IMR-90 (cell line): Measurements from ENCODE around the gene RNU6-1. TPM values are rescaled to one million over a fixed set of nuclear protein-coding genes. Genes with fewer than 3 reads are reported as not detected.

Source experiments
- ATAC-seq: fragments of 200-7000 bp; cut with Tn5 transposase; 2 replicates; pipeline ENCODE4 v1.9.1; 2020; ENCODE audit warnings: low read depth, mild to moderate bottlenecking, moderate library complexity
- BruUV-seq: library from RNA; stranded (reverse); fragments of 400-500 nt; replicated peaks from 2 replicates; lab custom pipeline; 2021; lab: Mats Ljungman, UMichigan
- CTCF ChIA-PET: fragments of 300-600 bp; formaldehyde crosslinking; extraction: SDS; loops from one replicate; lab custom pipeline; 2021; ENCODE audit warnings: antibody characterized with exemption; lab: Yijun Ruan, JAX
- POLR2A ChIA-PET: fragments of 300-600 bp; sonication (Branson Sonifier 250); formaldehyde crosslinking; loops from one replicate; lab custom pipeline; 2022; ENCODE audit warnings: antibody characterized with exemption; ENCODE audit not compliant: unreplicated experiment; lab: Charles Lee
- DNase-seq: peaks from one replicate; pipeline ENCODE4 v3.0.0; 2013
- H2AFZ ChIP-seq: replicated peaks from 2 replicates; pipeline ENCODE3; 2013; ENCODE audit warnings: low read length, mild to moderate bottlenecking; ENCODE audit not compliant: poor library complexity
- H2AK5ac ChIP-seq: 2 replicates; pipeline ENCODE4 v1.6.1; 2013; ENCODE audit warnings: low read depth, low read length, inconsistent platforms
- H2AK9ac ChIP-seq: replicated peaks from 2 replicates; pipeline ENCODE3; 2013; ENCODE audit warnings: mild to moderate bottlenecking, low read depth, low read length, moderate library complexity; ENCODE audit not compliant: poor library complexity
- H2BK120ac ChIP-seq: 2 replicates; pipeline ENCODE4 v1.6.1; 2013; ENCODE audit warnings: low read depth, low read length, inconsistent platforms
- H2BK15ac ChIP-seq: 3 replicates; pipeline ENCODE4 v1.6.1; 2013; ENCODE audit warnings: low read depth, low read length, inconsistent platforms
- H2BK20ac ChIP-seq: 2 replicates; pipeline ENCODE4 v1.6.1; 2013; ENCODE audit warnings: low read depth, mild to moderate bottlenecking, inconsistent platforms, low read length, moderate library complexity
- H2BK5ac ChIP-seq: 2 replicates; pipeline ENCODE4 v1.6.1; 2013; ENCODE audit warnings: mild to moderate bottlenecking, low read depth, low read length, inconsistent platforms; ENCODE audit not compliant: poor library complexity, severe bottlenecking
- H3K14ac ChIP-seq: replicated peaks from 2 replicates; pipeline ENCODE4 v1.6.1; 2013; ENCODE audit warnings: low read depth, low read length, inconsistent platforms
- H3K18ac ChIP-seq: 2 replicates; pipeline ENCODE4 v1.6.1; 2013; ENCODE audit warnings: low read depth, low read length, control low read depth
- H3K23ac ChIP-seq: 2 replicates; pipeline ENCODE4 v1.6.1; 2013; ENCODE audit warnings: low read depth, low read length, inconsistent platforms
- H3K27ac ChIP-seq: 2 replicates; pipeline ENCODE4 v1.5.1; 2013; ENCODE audit warnings: mild to moderate bottlenecking, control low read depth, low read length; ENCODE audit not compliant: insufficient read depth
- H3K27me3 ChIP-seq: 2 replicates; pipeline ENCODE4 v1.6.1; 2013; ENCODE audit warnings: low read length; ENCODE audit not compliant: control insufficient read depth, insufficient read depth
- H3K36me3 ChIP-seq: 2 replicates; pipeline ENCODE4 v1.6.1; 2013; ENCODE audit warnings: low read length, mixed read lengths; ENCODE audit not compliant: control insufficient read depth, insufficient read depth
- H3K4ac ChIP-seq: 2 replicates; pipeline ENCODE4 v1.6.1; 2013; ENCODE audit warnings: low read depth, low read length, inconsistent platforms
- H3K4me1 ChIP-seq: 2 replicates; pipeline ENCODE4 v1.6.1; 2013; ENCODE audit warnings: low read length, mixed read lengths; ENCODE audit not compliant: control insufficient read depth, insufficient read depth
- H3K4me2 ChIP-seq: 2 replicates; pipeline ENCODE4 v1.6.1; 2013; ENCODE audit warnings: low read depth, mild to moderate bottlenecking, control low read depth, low read length, moderate library complexity
- H3K4me3 ChIP-seq: 2 replicates; pipeline ENCODE4 v1.5.1; 2013; ENCODE audit warnings: low read depth, mild to moderate bottlenecking, control low read depth, low read length, moderate library complexity; ENCODE audit not compliant: insufficient read depth
- H3K56ac ChIP-seq: 2 replicates; pipeline ENCODE4 v1.6.1; 2013; ENCODE audit warnings: low read length, inconsistent platforms; ENCODE audit not compliant: insufficient read depth; ENCODE audit errors: extremely low read depth
- H3K79me1 ChIP-seq, 2 experiments: 2 replicates each; pipeline ENCODE4 v1.6.1; 2013; ENCODE audit warnings: low read length in 2 of 2, inconsistent platforms in 1 of 2, low read depth in 1 of 2
- H3K9ac ChIP-seq: 2 replicates; pipeline ENCODE4 v1.6.1; 2013; ENCODE audit warnings: low read depth, low read length, control low read depth
- H3K9me1 ChIP-seq: 2 replicates; pipeline ENCODE4 v1.6.1; 2013; ENCODE audit warnings: low read length, inconsistent platforms; ENCODE audit not compliant: insufficient read depth
- H3K9me3 ChIP-seq: 2 replicates; pipeline ENCODE4 v1.6.1; 2013; ENCODE audit warnings: low read length; ENCODE audit not compliant: control insufficient read depth, insufficient read depth
- H4K20me1 ChIP-seq: 2 replicates; pipeline ENCODE4 v1.6.1; 2013; ENCODE audit warnings: low read length, inconsistent platforms; ENCODE audit not compliant: insufficient read depth
- H4K5ac ChIP-seq: 2 replicates; pipeline ENCODE4 v1.6.1; 2013; ENCODE audit warnings: mild to moderate bottlenecking, low read depth, low read length, control low read depth
- H4K8ac ChIP-seq, 2 experiments: 2 replicates each; pipeline ENCODE4 v1.6.1; 2013; ENCODE audit warnings: low read depth in 2 of 2, low read length in 2 of 2, control low read depth in 1 of 2, inconsistent platforms in 1 of 2
- H4K91ac ChIP-seq: 2 replicates; pipeline ENCODE4 v1.6.1; 2013; ENCODE audit warnings: low read depth, low read length, inconsistent platforms; ENCODE audit not compliant: insufficient read depth
- MAZ ChIP-seq: IDR thresholded peaks from 2 replicates; pipeline ENCODE4 v1.6.1; 2012; ENCODE audit warnings: low read depth, mild to moderate bottlenecking, low read length, improper control_type of control experiment, moderate library complexity, borderline replicate concordance
- POLR2A ChIP-seq: IDR thresholded peaks from 2 replicates; pipeline ENCODE4 v1.6.1; 2012; ENCODE audit warnings: mild to moderate bottlenecking, low read depth, low read length
- RAD21 ChIP-seq: IDR thresholded peaks from 2 replicates; pipeline ENCODE4 v1.6.1; 2012; ENCODE audit warnings: low read length, improper control_type of control experiment
- RFX5 ChIP-seq: IDR thresholded peaks from 2 replicates; pipeline ENCODE4 v1.8.0; 2012; ENCODE audit warnings: low read depth, mild to moderate bottlenecking, low read length, moderate library complexity
- SMC3 ChIP-seq: fragments of 150-350 bp; IDR thresholded peaks from 2 replicates; pipeline ENCODE4 v1.6.1; 2016; ENCODE audit warnings: low read depth, mild to moderate bottlenecking, antibody characterized with exemption, low read length, moderate library complexity
- WGBS, 2 experiments: methylation state at CpG; one replicate each; pipeline versions ENCODE4 v1.1.5 to v1.1.7; 2013; ENCODE audit warnings: missing lambda C conversion rate in 2 of 2; ENCODE audit not compliant: insufficient read length in 1 of 2; ENCODE audit errors: extremely low coverage in 2 of 2; 5-methylcytosine and 5-hydroxymethylcytosine counted together
- dilution Hi-C: fragments of 300-500 bp; cut with HindIII; formaldehyde crosslinking; loops from one replicate; pipeline ENCODE4 v1.14.3; 2018; ENCODE audit warnings: low sequenced_read_pairs; ENCODE audit not compliant: unreplicated experiment
- in situ Hi-C: fragments of 300-500 bp; cut with MboI; formaldehyde crosslinking; loops from 3 replicates; pipeline ENCODE4 v1.14.3; 2019; ENCODE audit warnings: low sequenced_read_pairs, inconsistent platforms, mixed read lengths
- intact Hi-C: fragments of 100-400 bp; cut with micrococcal nuclease; formaldehyde crosslinking; loops from 2 replicates; pipeline ENCODE4 v1.10.0; 2022
- polyA plus RNA-seq, 3 experiments: library from polyadenylated mRNA; depleted of rRNA; stranded (reverse); fragments of >200 nt; gene quantifications; 2 replicates each; pipeline ENCODE4 v1.2.3, GENCODE V29; 2012; ENCODE audit warnings: low replicate concordance in 1 of 3
- total RNA-seq: library from RNA; depleted of rRNA; stranded (reverse); fragments of >200 nt; gene quantifications from 2 replicates; pipeline ENCODE4 v1.2.3, GENCODE V29; 2012
- TF ChIP-seq, protein P1 (sequence below): conservative IDR thresholded peaks from 2 replicates; pipeline ENCODE4 v1.5.1; 2012; ENCODE audit warnings: mild to moderate bottlenecking, low read depth, low read length, improper control_type of control experiment

Gene RNU6-1
- total and polyA plus RNA-seq, 2 of the 4 experiments (the other 2 are of a cell fraction): not detected

DNA sequence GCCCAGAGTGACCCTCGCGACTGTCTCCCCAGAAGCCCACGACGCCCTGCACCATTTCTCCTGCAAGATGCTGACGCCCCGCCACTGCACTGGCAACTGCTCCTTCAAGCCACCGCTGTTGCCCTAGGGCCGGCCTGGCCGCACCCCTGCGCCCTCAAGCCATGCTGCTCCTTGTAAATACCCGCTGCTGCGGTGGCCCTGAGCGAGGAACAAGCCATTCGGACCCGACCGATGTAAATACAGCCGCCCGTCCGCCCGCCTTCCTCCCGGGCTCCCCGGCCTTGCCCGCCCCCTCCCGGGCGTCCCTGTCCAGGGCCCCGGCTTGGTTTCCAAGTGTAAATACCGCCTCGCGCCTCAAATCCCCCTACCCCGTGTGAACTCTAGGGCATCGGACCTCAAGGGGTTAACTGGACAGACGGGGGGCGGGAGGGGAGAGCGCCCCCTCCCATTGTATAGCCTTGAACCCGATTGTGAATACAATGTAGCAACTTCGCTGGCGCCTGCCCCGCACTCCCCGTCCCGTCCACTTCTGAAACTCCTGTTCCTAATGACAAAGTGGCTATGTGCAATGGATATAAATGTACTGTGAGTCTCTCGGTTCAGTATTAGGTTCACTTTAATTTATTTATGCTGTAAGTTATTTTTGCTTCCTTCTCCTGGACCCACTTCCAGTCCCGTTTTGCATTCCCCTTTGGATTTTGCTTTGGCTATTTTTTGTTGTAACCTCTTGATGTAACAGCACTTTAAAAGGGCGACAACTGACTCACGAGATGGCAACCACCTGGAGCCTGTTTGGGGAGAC is 5.9 kb downstream of the RNU6-1 start:
- ATAC-seq (peak; percentile 69), DNase-seq (no peak)
- Histone ChIP-seq H3K4me2 (peak overlapping the region; percentile 86), H2BK15ac (no peak overlapping the region), H2AK5ac (no peak overlapping the region), H3K9me1 (no peaks in the 10 kb centered on the region), H3K79me1 (no peaks in the 10 kb centered on the region), H3K4me3 (peak overlapping the region; percentile 17; the same call in 1 of the 2 replicates), H2AK9ac (no peak overlapping the region), H4K91ac (no peak overlapping the region), H2BK20ac (no peak overlapping the region), H2BK5ac (no peak overlapping the region), H3K14ac (no peak overlapping the region), H4K8ac (no peak overlapping the region), H2BK120ac (no peak overlapping the region), H3K18ac (no peak overlapping the region), H3K27ac (no peak overlapping the region), H3K56ac (no peak overlapping the region), H4K20me1 (no peaks in the 10 kb centered on the region), H2AFZ (peak overlapping the region; percentile 80), H3K27me3 (peaks cover 82% of the 10 kb centered on the region), H3K36me3 (no peaks in the 10 kb centered on the region), H3K9ac (no peak overlapping the region), H3K9me3 (no peaks in the 10 kb centered on the region), H3K4me1 (no peaks in the 10 kb centered on the region), H3K4ac (no peak overlapping the region), H3K23ac (peak overlapping the region; percentile 41), H4K5ac (no peak overlapping the region)
- CTCF ChIA-PET: no interaction called here
- 0% methylated on average over 6 of the region's 44 CpGs; no CpG with 5 or more reads in 1 of the 2 experiments for WGBS, 2 experiments
- dilution Hi-C loops (no loop called here), intact Hi-C loops (loop anchor here (2.0 to 10.0 kb wide), 5 partner anchors 292 to 887 kb away; partner anchors contain the start of genes MAP2K5 and SMAD3), in situ Hi-C loops (no loop called here)
- TF ChIP-seq POLR2A: no peak
- no peak for TF ChIP-seq RFX5
- 0 out of 2 replicates have a peak, but pooled peaks have one; percentile 29 for TF ChIP-seq MAZ
- TF ChIP-seq RAD21: peak; percentile 62
- TF ChIP-seq, protein P1, sequence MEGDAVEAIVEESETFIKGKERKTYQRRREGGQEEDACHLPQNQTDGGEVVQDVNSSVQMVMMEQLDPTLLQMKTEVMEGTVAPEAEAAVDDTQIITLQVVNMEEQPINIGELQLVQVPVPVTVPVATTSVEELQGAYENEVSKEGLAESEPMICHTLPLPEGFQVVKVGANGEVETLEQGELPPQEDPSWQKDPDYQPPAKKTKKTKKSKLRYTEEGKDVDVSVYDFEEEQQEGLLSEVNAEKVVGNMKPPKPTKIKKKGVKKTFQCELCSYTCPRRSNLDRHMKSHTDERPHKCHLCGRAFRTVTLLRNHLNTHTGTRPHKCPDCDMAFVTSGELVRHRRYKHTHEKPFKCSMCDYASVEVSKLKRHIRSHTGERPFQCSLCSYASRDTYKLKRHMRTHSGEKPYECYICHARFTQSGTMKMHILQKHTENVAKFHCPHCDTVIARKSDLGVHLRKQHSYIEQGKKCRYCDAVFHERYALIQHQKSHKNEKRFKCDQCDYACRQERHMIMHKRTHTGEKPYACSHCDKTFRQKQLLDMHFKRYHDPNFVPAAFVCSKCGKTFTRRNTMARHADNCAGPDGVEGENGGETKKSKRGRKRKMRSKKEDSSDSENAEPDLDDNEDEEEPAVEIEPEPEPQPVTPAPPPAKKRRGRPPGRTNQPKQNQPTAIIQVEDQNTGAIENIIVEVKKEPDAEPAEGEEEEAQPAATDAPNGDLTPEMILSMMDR: peak; percentile 55
- peak; percentile 46 for TF ChIP-seq SMC3
- POLR2A ChIA-PET: no interaction called here
- BruUV-seq: no TSS peak
